Left lung (tissue), 10 donors: ENCODE measurements around the gene CEP97. TPM values are rescaled to one million over a fixed set of nuclear protein-coding genes. Genes with fewer than 3 reads are reported as not detected.
"Not testable (repeated sequence)": the region's sequence is repeated elsewhere in the genome, so short reads cannot be mapped to it uniquely, and the experiment has no call there.

Source experiments
- ATAC-seq: fragments of 200-7000 bp; cut with Tn5 transposase; one replicate; pipeline ENCODE4 v1.9.1; 2020; ENCODE audit warnings: moderate library complexity
- DNase-seq, 4 donors: peaks; one replicate each; pipeline ENCODE4 v3.0.0-alpha.2; 2013 to 2020
- H3K27ac ChIP-seq, 2 donors: fragments of 200-600 bp; sonication (generic) in 1 of 2; one replicate each; pipeline versions ENCODE4 v1.5.0 to v1.8.0; 2020 to 2021
- H3K27me3 ChIP-seq, 2 donors: fragments of 200-600 bp; sonication (generic) in 1 of 2; one replicate each; pipeline versions ENCODE4 v1.5.0 to v1.8.0; 2020 to 2021
- H3K36me3 ChIP-seq, 2 donors: fragments of 200-600 bp; sonication (generic) in 1 of 2; one replicate each; pipeline versions ENCODE4 v1.5.0 to v1.8.0; 2020 to 2021
- H3K4me1 ChIP-seq, 2 donors: fragments of 200-600 bp; one replicate each; pipeline ENCODE4 v1.8.0; 2021
- H3K4me3 ChIP-seq, 2 donors: fragments of 200-600 bp; sonication (generic) in 1 of 2; one replicate each; pipeline versions ENCODE4 v1.5.0 to v1.8.0; 2020 to 2021; ENCODE audit warnings: mild to moderate bottlenecking in 1 of 2
- H3K9me3 ChIP-seq, 2 donors: fragments of 200-600 bp; sonication (generic) in 1 of 2; one replicate each; pipeline versions ENCODE4 v1.5.0 to v1.8.0; 2020 to 2021
- intact Hi-C, 2 donors: fragments of 100-400 bp; cut with DNase I; formaldehyde crosslinking; loops; one replicate each; pipeline versions ENCODE4 v1.11.2 to v1.14.2; 2022
- polyA plus RNA-seq, 6 donors: library from polyadenylated mRNA; unstranded; fragments of 120-200 nt; gene quantifications; one replicate each; pipeline ENCODE4 v1.2.1, GENCODE V29; 2013; ENCODE audit not compliant: insufficient read length in 6 of 6
- total RNA-seq, 2 donors: library from RNA; stranded (reverse); fragmentation: NEBNext Ultra II Directional; extraction: Animal tissue kit (Norgen Biotek cat#: 25700); gene quantifications; one replicate each; pipeline ENCODE4 v1.2.1, GENCODE V29; 2021
- TF ChIP-seq, protein P1 (sequence below), 2 donors: fragments of 200-600 bp; sonication (generic) in 1 of 2; IDR thresholded peaks; one replicate each; pipeline versions ENCODE4 v1.5.0 to v1.8.0; 2021; ENCODE audit warnings: antibody characterized with exemption in 2 of 2
- donor health status: DM: no; HTN: yes; CAD: no.
- donor health status: DM: no; HTN: no; CAD: no.

The CEP97 gene
- total and polyA plus RNA-seq, 8 donors = 8.5 to 23.7 (median 19.5) TPM

GRCh38 chr3:101758224-101758623, 33.8 kb downstream of the CEP97 start:
- Histone ChIP-seq H3K36me3 (peaks cover 0 to 50% of the 10 kb centered on the region in 2 donors), H3K9me3 (no peaks in the 10 kb centered on the region), H3K27ac (no peak overlapping the region), H3K4me1 (no peaks in the 10 kb centered on the region), H3K27me3 (no peaks in the 10 kb centered on the region), H3K4me3 (no peak overlapping the region)
- intact Hi-C loops = no loop called here
- ATAC-seq (no peak), DNase-seq (no peak)
- TF ChIP-seq, protein P1, sequence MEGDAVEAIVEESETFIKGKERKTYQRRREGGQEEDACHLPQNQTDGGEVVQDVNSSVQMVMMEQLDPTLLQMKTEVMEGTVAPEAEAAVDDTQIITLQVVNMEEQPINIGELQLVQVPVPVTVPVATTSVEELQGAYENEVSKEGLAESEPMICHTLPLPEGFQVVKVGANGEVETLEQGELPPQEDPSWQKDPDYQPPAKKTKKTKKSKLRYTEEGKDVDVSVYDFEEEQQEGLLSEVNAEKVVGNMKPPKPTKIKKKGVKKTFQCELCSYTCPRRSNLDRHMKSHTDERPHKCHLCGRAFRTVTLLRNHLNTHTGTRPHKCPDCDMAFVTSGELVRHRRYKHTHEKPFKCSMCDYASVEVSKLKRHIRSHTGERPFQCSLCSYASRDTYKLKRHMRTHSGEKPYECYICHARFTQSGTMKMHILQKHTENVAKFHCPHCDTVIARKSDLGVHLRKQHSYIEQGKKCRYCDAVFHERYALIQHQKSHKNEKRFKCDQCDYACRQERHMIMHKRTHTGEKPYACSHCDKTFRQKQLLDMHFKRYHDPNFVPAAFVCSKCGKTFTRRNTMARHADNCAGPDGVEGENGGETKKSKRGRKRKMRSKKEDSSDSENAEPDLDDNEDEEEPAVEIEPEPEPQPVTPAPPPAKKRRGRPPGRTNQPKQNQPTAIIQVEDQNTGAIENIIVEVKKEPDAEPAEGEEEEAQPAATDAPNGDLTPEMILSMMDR (IDR thresholded peaks at IDR 0.05) = no peak

- Histone ChIP-seq H3K9me3 (no peaks in the 10 kb centered on the region), H3K4me3 (no peak overlapping the region), H3K27ac (no peak overlapping the region), H3K4me1 (no peaks in the 10 kb centered on the region), H3K27me3 (no peaks in the 10 kb centered on the region), H3K36me3 (peaks cover 0 to 51% of the 10 kb centered on the region in 2 donors)
- TF ChIP-seq, protein P1 (IDR thresholded peaks at IDR 0.05) = no peak
- intact Hi-C loops = no loop called here
- no peak for DNase-seq
- no peak for ATAC-seq
These were observed 37.7 kb downstream of the CEP97 start for GRCh38 chr3:101762041-101762646.

GRCh38 chr3:101777745-101778281, 53.4 kb downstream of the CEP97 start:
- intact Hi-C loops, H3K27ac ChIP-seq, H3K4me3 ChIP-seq, ATAC-seq, H3K36me3 ChIP-seq, DNase-seq, H3K9me3 ChIP-seq, H3K27me3 ChIP-seq: not testable (repeated sequence)
- H3K4me1 ChIP-seq = peaks cover 6 to 31% of the 10 kb centered on the region in 2 donors

DNA sequence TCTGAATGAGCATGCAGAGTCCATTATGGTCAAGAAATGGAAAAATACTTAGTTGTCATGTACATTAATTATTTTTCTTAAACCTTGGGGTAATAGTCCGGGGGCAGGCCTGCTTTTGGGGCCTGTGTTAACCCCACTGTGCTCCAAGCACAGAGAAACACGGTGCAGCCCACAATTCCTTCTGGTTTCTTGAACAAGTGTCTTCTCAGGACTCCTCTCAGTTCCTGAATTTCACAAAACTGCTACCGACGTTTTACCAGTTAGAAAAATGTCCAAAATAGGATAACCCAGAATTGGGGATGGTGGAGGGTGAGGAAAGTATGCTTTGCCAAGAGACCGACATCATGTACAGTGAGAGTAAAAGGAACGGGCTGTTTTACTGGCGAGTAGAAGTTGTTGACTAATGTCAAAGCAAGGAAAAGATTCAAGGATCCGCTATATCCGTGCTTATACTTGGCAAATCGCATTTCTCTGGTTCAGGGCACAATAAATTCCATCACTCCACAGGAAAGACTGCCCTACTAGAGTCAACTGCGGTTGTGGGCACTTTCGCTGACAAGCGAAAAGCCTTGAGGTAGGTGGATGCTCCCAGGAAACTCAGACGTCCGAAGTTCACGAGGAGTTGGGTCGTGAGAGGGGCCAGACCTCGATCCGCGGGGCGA, 54.1 kb downstream of the CEP97 start:
- intact Hi-C loops = no loop called here
- peak overlapping the region; percentile 79 to 98 for H3K4me3 ChIP-seq
- DNase-seq (peak in 1 of 4 donors; percentile 22), ATAC-seq (peak; percentile 20)
- peaks cover 0 to 12% of the 10 kb centered on the region in 2 donors for H3K36me3 ChIP-seq
- TF ChIP-seq, protein P1 (IDR thresholded peaks at IDR 0.05) = no peak
- no peaks in the 10 kb centered on the region for H3K9me3 ChIP-seq
- H3K4me1 ChIP-seq = peaks cover 6 to 34% of the 10 kb centered on the region in 2 donors
- no peaks in the 10 kb centered on the region for H3K27me3 ChIP-seq
- peak overlapping the region; percentile 81 to 89 for H3K27ac ChIP-seq

DNA sequence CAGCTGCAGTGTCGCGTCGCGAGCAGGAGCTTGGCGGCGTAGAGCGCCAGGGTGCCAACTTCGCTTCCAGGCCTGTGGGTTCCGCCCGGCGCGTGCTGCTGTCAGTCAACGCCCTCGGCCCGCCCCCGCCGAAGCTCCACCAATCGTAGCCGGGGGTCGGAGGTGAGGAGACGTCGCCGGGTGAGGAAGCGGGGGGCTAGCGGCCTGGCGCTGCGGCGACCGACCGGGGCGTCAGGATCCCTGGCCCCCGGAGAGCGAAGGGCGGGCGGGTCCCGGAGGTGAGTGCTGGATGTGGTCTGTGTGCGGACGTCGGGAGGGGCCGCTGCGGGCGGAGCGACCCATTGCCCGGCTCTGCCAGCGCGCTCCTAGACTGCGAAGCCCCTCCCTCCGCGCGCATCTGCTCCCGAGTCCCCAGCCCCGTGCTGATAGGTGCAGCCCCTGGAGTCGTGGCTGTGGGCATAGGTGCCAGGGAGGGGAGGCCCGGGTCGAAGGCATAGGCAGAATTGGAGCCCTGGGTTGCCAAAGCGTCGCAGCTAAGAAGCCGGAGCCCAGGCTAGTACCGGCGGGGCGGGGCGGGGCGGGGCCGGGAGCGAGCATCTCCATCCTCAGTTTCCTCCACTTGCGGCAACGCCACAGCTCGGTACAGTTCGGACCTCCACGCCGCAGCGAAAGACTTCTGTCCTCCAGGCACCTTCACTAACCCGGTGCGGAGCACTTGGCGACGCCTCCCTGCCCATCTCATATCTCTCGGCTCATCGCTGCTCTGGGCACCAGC, 54.8 kb downstream of the CEP97 start, which contains the start of gene NXPE3:
NXPE3 (plus strand) TSS at position 165 of the 775 bp plus-strand sequence. CDS start 6,386 bp downstream, outside the sequence.
- H3K27ac ChIP-seq = peak within 1 kb of the TSS; percentile 81 to 89
- H3K27me3 ChIP-seq = no peaks in the 10 kb centered on the region
- peak; percentile 99 for ATAC-seq
- peak; percentile 81 to 97 (median 91) for DNase-seq
- H3K4me3 ChIP-seq = peak within 1 kb of the TSS; percentile 79 to 98
- H3K9me3 ChIP-seq = no peaks in the 10 kb centered on the region
- TF ChIP-seq, protein P1 (IDR thresholded peaks at IDR 0.05) = no peak
- intact Hi-C loops = no loop called here
- H3K4me1 ChIP-seq = peaks cover 6 to 38% of the 10 kb centered on the region in 2 donors
- H3K36me3 ChIP-seq = peaks cover 0 to 17% of the 10 kb centered on the region in 2 donors
